Hepatocyte (in vitro differentiated cells): ENCODE measurements around the gene LCN15. TPM values are rescaled to one million over a fixed set of nuclear protein-coding genes. Genes with fewer than 3 reads are reported as not detected.

ENCODE experiments used
- DNase-seq: peaks from one replicate; pipeline ENCODE4 v3.0.0-alpha.2; 2016; ENCODE audit warnings: low spot score
- H2AFZ ChIP-seq: fragments of 200-600 bp; sonication (generic); 2 replicates; pipeline ENCODE4 v1.6.0; 2016; ENCODE audit warnings: antibody characterized with exemption, mild to moderate bottlenecking
- H3K27ac ChIP-seq: fragments of 200-600 bp; sonication (generic); 2 replicates; pipeline ENCODE4 v1.5.1; 2016; ENCODE audit warnings: mild to moderate bottlenecking
- H3K27me3 ChIP-seq: fragments of 200-600 bp; sonication (generic); 2 replicates; pipeline ENCODE4 v1.6.1; 2016
- H3K36me3 ChIP-seq: fragments of 200-600 bp; sonication (generic); replicated peaks from 2 replicates; pipeline ENCODE4 v1.5.1; 2016; ENCODE audit warnings: low read depth; ENCODE audit not compliant: insufficient read depth
- H3K4me1 ChIP-seq: fragments of 200-600 bp; sonication (generic); 2 replicates; pipeline ENCODE4 v1.5.1; 2016; ENCODE audit warnings: mild to moderate bottlenecking, moderate library complexity; ENCODE audit not compliant: insufficient read depth
- H3K4me2 ChIP-seq: fragments of 200-600 bp; sonication (generic); 2 replicates; pipeline ENCODE4 v1.6.0; 2016
- H3K4me3 ChIP-seq: fragments of 200-600 bp; sonication (generic); 2 replicates; pipeline ENCODE4 v1.5.1; 2016; ENCODE audit warnings: mild to moderate bottlenecking
- H3K79me2 ChIP-seq: fragments of 200-600 bp; sonication (generic); 2 replicates; pipeline ENCODE4 v1.6.0; 2017; ENCODE audit warnings: mild to moderate bottlenecking
- H3K9me2 ChIP-seq: fragments of 200-600 bp; sonication (generic); replicated peaks from 2 replicates; pipeline ENCODE4 v1.6.0; 2017; ENCODE audit warnings: mild to moderate bottlenecking; ENCODE audit not compliant: insufficient read depth
- H3K9me3 ChIP-seq: fragments of 200-600 bp; sonication (generic); 2 replicates; pipeline ENCODE4 v1.5.1; 2016; ENCODE audit warnings: low read depth, mild to moderate bottlenecking
- H4K20me1 ChIP-seq: fragments of 200-600 bp; sonication (generic); 2 replicates; pipeline ENCODE4 v1.6.0; 2016; ENCODE audit warnings: mild to moderate bottlenecking; ENCODE audit not compliant: insufficient read depth, poor library complexity, severe bottlenecking
- EZH2 ChIP-seq: fragments of 200-600 bp; sonication (generic); IDR thresholded peaks from 2 replicates; pipeline ENCODE4 v1.6.1; 2016; ENCODE audit warnings: antibody characterized with exemption, mild to moderate bottlenecking, borderline replicate concordance
- EZH2phosphoT487 ChIP-seq: fragments of 200-600 bp; sonication (generic); IDR thresholded peaks from one replicate; pipeline ENCODE4 v1.6.1; 2018; ENCODE audit warnings: antibody characterized with exemption, mild to moderate bottlenecking, low read depth, moderate library complexity; ENCODE audit not compliant: unreplicated experiment, severe bottlenecking
- WGBS: methylation state at CpG from one replicate; pipeline ENCODE4 v1.1.6; 2016; ENCODE audit warnings: low lambda C conversion rate; ENCODE audit errors: missing lambda C conversion rate; 5-methylcytosine and 5-hydroxymethylcytosine counted together
- polyA plus RNA-seq: library from polyadenylated mRNA; unstranded; fragments of >200 nt; fragmentation: Nextera tagmentation; extraction: Ambion mirVana; gene quantifications from 2 replicates; pipeline ENCODE4 v1.2.1, GENCODE V29; 2016
- total RNA-seq: library from RNA; depleted of rRNA; stranded (reverse); fragments of >200 nt; gene quantifications from 2 replicates; pipeline ENCODE4 v1.2.3, GENCODE V29; 2014
- TF ChIP-seq, protein P1 (sequence below): fragments of 200-600 bp; sonication (generic); IDR thresholded peaks from 2 replicates; pipeline ENCODE4 v1.5.1; 2016; ENCODE audit warnings: antibody characterized with exemption, mild to moderate bottlenecking; ENCODE audit not compliant: poor library complexity

The LCN15 gene
- total and polyA plus RNA-seq, 2 experiments from 2014 or later, result 1.4 to 1.5 TPM

- Histone ChIP-seq H3K27ac (peak overlapping the region; percentile 73), H3K4me1 (peaks cover 23% of the 10 kb centered on the region), H3K4me2 (peak overlapping the region; percentile 98), H3K36me3 (no peaks in the 10 kb centered on the region), H3K4me3 (peak overlapping the region; percentile 19), H3K27me3 (no peaks in the 10 kb centered on the region), H3K79me2 (peaks cover 53% of the 10 kb centered on the region), H3K9me2 (no peaks in the 10 kb centered on the region), H3K9me3 (no peaks in the 10 kb centered on the region), H2AFZ (no peak overlapping the region), H4K20me1 (peaks cover 64% of the 10 kb centered on the region)
- 62% methylated on average over 16 of the region's 16 CpGs for WGBS
- TF ChIP-seq, protein P1, sequence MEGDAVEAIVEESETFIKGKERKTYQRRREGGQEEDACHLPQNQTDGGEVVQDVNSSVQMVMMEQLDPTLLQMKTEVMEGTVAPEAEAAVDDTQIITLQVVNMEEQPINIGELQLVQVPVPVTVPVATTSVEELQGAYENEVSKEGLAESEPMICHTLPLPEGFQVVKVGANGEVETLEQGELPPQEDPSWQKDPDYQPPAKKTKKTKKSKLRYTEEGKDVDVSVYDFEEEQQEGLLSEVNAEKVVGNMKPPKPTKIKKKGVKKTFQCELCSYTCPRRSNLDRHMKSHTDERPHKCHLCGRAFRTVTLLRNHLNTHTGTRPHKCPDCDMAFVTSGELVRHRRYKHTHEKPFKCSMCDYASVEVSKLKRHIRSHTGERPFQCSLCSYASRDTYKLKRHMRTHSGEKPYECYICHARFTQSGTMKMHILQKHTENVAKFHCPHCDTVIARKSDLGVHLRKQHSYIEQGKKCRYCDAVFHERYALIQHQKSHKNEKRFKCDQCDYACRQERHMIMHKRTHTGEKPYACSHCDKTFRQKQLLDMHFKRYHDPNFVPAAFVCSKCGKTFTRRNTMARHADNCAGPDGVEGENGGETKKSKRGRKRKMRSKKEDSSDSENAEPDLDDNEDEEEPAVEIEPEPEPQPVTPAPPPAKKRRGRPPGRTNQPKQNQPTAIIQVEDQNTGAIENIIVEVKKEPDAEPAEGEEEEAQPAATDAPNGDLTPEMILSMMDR, result no peak
- TF ChIP-seq EZH2 (no peak), EZH2phosphoT487 (no peak)
- no peak for DNase-seq
Observed at GRCh38 chr9:136726118-136726517, 38.2 kb downstream of the LCN15 start.

DNA sequence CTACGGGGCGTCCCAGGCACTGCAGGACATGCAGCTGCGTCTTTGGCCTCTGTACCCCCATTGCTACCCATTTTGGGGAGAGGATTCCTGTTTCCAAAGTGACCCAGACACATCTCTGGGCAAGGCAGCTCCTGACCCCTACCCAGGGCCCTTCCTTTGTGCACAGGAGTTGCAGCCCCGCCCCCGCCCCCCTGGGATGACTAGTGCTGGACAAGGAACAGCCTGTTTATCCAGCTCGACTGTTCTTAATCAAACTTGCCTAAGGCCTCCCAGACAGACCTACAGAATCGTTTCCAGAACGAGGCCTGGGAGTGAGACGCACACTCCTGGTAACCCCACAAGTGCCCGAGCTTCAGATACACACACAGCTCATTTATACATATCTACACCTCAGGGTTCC is 38.7 kb downstream of the LCN15 start:
- H3K4me2 ChIP-seq, result peak overlapping the region; percentile 98
- TF ChIP-seq, protein P1, result no peak
- TF ChIP-seq EZH2phosphoT487, result no peak
- TF ChIP-seq EZH2, result no peak
- H3K9me3 ChIP-seq, result no peaks in the 10 kb centered on the region
- H3K36me3 ChIP-seq, result no peaks in the 10 kb centered on the region
- peak; percentile 65 for DNase-seq
- 39% methylated on average over 10 of the region's 10 CpGs for WGBS
- peaks cover 65% of the 10 kb centered on the region for H4K20me1 ChIP-seq
- peak overlapping the region; percentile 73 for H3K27ac ChIP-seq
- peaks cover 28% of the 10 kb centered on the region for H3K4me1 ChIP-seq
- peak overlapping the region; percentile 19 for H3K4me3 ChIP-seq
- no peaks in the 10 kb centered on the region for H3K27me3 ChIP-seq
- H2AFZ ChIP-seq, result no peak overlapping the region
- peaks cover 48% of the 10 kb centered on the region for H3K79me2 ChIP-seq
- no peaks in the 10 kb centered on the region for H3K9me2 ChIP-seq

DNA sequence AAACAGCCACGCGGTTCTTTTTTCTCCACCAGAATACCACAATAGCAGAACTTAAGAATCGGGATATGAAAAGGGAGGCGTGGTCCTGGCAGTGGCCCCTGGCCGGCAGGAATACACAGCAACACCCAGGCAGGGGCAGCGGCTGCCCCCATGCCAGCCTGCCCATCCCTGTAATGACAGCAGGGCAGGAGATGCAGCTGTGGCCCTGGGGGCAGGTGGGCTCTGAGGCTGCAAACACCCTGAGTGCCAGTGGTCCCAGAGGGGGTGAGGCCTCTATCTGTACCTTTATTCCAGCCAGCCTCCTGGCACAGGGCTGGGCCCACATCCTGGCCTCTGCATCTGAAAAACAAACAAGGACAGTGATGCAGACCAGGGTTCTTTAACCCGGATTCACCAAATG is 39.5 kb downstream of the LCN15 start:
- Histone ChIP-seq H3K4me3 (no peak overlapping the region), H3K27me3 (no peaks in the 10 kb centered on the region), H3K36me3 (no peaks in the 10 kb centered on the region), H3K4me2 (peak overlapping the region; percentile 2), H3K27ac (no peak overlapping the region), H3K79me2 (peaks cover 40% of the 10 kb centered on the region), H3K4me1 (peaks cover 33% of the 10 kb centered on the region), H3K9me3 (no peaks in the 10 kb centered on the region), H4K20me1 (peaks cover 65% of the 10 kb centered on the region), H3K9me2 (no peaks in the 10 kb centered on the region), H2AFZ (no peak overlapping the region)
- TF ChIP-seq, protein P1, result no peak
- TF ChIP-seq EZH2phosphoT487 (no peak), EZH2 (no peak)
- DNase-seq, result no peak
- 95% methylated on average over 7 of the region's 7 CpGs for WGBS

DNA sequence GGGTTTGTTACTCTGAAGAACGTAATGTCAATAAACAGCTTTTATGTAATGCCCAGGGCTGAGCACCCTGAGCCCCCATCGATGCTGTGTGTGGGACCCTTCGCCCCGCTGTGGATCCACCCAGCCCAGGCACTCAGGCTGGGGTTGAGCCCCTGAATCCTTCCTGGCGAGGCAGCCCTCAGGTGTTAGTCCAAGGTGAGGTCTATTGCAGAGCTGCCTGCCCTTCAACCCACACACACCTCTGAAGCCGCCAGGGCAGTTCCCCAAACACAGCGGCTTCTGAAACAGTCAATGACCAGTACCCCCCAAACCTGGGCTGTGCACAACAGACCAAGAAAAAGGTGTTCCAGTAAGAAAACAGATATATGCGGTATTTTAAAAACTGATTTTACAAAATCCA is 40.3 kb downstream of the LCN15 start:
- Histone ChIP-seq H3K4me3 (no peak overlapping the region), H3K27me3 (no peaks in the 10 kb centered on the region), H3K36me3 (no peaks in the 10 kb centered on the region), H4K20me1 (peaks cover 65% of the 10 kb centered on the region), H3K4me2 (no peak overlapping the region), H3K9me2 (no peaks in the 10 kb centered on the region), H3K27ac (no peak overlapping the region), H3K4me1 (peaks cover 30% of the 10 kb centered on the region), H3K9me3 (no peaks in the 10 kb centered on the region), H2AFZ (no peak overlapping the region), H3K79me2 (peaks cover 32% of the 10 kb centered on the region)
- TF ChIP-seq, protein P1, result no peak
- TF ChIP-seq EZH2phosphoT487, result no peak
- DNase-seq, result no peak
- 93% methylated on average over 8 of the region's 8 CpGs for WGBS
